Body of pancreas (tissue), 4 donors: ENCODE data around the gene CDK4.

Source experiments
- POLR2A ChIP-seq, 3 donors: fragments of 450-650 bp; IDR thresholded peaks; one replicate each; pipeline ENCODE4 v1.6.1; 2016; ENCODE audit warnings: antibody characterized with exemption in 3 of 3, mild to moderate bottlenecking in 2 of 3
- TF ChIP-seq, protein P1 (sequence below), 7 experiments: fragments of 450-650 bp in 4 of 7; fragments of 200-600 bp in 3 of 7; sonication (generic) in 3 of 7; IDR thresholded peaks; one replicate each; pipeline ENCODE4 v1.5.1; 2016 to 2019; ENCODE audit warnings: antibody characterized with exemption in 7 of 7

DNA sequence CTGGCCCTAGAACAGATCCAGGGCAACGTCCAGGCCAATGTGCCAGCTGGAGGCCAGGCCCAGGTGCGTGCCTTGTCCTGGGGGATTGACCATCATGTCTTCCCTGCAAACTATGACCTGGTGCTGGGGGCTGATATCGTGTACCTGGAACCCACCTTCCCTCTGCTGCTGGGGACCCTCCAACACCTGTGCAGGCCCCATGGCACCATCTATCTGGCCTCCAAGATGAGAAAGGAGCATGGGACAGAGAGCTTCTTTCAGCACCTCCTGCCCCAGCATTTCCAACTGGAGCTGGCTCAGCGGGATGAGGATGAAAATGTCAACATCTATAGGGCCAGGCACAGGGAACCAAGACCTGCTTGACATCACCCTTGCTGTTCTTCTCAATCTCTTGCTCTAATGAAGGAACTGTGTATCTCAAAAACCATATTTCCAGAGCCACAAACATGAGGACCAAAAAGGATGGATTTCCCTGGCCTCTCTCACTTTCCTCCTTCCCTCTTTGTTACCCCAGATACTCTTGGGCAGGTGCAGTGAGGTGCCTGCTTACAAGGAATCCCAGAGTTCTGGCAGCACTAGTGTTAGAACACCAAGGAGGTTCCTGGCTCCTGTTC is 28.3 kb upstream of the CDK4 start:
- TF ChIP-seq POLR2A (IDR thresholded peaks at IDR 0.05) = no peak
- TF ChIP-seq, protein P1, sequence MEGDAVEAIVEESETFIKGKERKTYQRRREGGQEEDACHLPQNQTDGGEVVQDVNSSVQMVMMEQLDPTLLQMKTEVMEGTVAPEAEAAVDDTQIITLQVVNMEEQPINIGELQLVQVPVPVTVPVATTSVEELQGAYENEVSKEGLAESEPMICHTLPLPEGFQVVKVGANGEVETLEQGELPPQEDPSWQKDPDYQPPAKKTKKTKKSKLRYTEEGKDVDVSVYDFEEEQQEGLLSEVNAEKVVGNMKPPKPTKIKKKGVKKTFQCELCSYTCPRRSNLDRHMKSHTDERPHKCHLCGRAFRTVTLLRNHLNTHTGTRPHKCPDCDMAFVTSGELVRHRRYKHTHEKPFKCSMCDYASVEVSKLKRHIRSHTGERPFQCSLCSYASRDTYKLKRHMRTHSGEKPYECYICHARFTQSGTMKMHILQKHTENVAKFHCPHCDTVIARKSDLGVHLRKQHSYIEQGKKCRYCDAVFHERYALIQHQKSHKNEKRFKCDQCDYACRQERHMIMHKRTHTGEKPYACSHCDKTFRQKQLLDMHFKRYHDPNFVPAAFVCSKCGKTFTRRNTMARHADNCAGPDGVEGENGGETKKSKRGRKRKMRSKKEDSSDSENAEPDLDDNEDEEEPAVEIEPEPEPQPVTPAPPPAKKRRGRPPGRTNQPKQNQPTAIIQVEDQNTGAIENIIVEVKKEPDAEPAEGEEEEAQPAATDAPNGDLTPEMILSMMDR (IDR thresholded peaks at IDR 0.05) = no peak
